BJ (cell line): ENCODE results near the gene SARM1. TPM values are rescaled to one million over a fixed set of nuclear protein-coding genes. Genes with fewer than 3 reads are reported as not detected.
"Not testable (repeated sequence)": the region's sequence is repeated elsewhere in the genome, so short reads cannot be mapped to it uniquely, and the experiment has no call there.

Experiments
- CTCF ChIA-PET: fragments of 350-600 bp; formaldehyde crosslinking; extraction: SDS; loops from one replicate; lab custom pipeline; 2021; ENCODE audit warnings: antibody characterized with exemption, inconsistent platforms; lab: Yijun Ruan, JAX
- POLR2A ChIA-PET: fragments of 300-600 bp; sonication (Branson Sonifier 250); formaldehyde crosslinking; extraction: SDS; loops from one replicate; lab custom pipeline; 2021; ENCODE audit warnings: antibody characterized with exemption; lab: Charles Lee
- DNase-seq: peaks from one replicate; pipeline ENCODE4 v3.0.0-alpha.2; 2011; ENCODE audit warnings: low read depth
- H3K27me3 ChIP-seq: 2 replicates; pipeline ENCODE4 v1.6.0; 2011; ENCODE audit warnings: low read length; ENCODE audit not compliant: control insufficient read depth, insufficient read depth
- H3K36me3 ChIP-seq: 2 replicates; pipeline ENCODE4 v1.5.1; 2011; ENCODE audit warnings: low read length; ENCODE audit not compliant: control insufficient read depth, insufficient read depth
- H3K4me3 ChIP-seq: 2 replicates; pipeline ENCODE4 v1.5.1; 2011; ENCODE audit warnings: low read depth, mild to moderate bottlenecking, control low read depth, low read length
- polyA plus RNA-seq: library from polyadenylated mRNA; depleted of rRNA; stranded (reverse); fragments of >200 nt; gene quantifications from 2 replicates; pipeline ENCODE4 v1.2.3, GENCODE V29; 2011
- TF ChIP-seq, protein P1 (sequence below): IDR thresholded peaks from 2 replicates; pipeline ENCODE4 v1.5.1; 2011; ENCODE audit warnings: low read depth, mild to moderate bottlenecking, control low read depth, inconsistent platforms, low read length, moderate library complexity; ENCODE audit not compliant: insufficient read depth

Gene SARM1
- polyA plus RNA-seq, 1 experiment: 13.4 TPM

DNA sequence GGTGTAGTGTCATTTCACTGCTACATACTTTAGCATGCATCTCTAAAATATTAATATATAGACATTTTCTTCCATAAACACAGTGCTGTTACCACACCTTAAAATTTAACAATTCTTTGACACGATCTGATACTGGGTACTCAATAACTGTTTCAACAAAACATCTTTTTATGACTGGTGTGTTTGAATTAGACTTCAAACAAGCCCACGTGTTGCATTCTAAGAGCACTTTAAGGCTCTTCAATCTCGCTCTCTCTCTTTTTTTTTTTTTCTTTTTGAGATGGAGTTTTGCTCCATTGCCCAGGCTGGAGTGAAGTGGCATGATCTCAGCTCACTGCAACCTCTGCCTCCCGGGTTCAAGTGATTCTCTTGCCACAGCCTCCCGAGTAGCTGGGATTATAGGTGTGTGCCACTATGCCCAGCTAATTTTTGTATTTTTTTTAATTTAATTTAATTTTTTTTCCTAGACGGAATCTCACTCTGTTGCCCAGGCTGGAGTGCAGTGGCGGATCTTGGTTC lies 50.4 kb downstream of the SARM1 start:
- H3K4me3 ChIP-seq: no peak overlapping the region
- CTCF ChIA-PET: interaction anchor here (1.2 kb wide), 1 partner anchor 13 kb away, joined by 3 read pairs; no protein-coding TSS in a partner anchor
- POLR2A ChIA-PET: no interaction called here
- TF ChIP-seq, protein P1, sequence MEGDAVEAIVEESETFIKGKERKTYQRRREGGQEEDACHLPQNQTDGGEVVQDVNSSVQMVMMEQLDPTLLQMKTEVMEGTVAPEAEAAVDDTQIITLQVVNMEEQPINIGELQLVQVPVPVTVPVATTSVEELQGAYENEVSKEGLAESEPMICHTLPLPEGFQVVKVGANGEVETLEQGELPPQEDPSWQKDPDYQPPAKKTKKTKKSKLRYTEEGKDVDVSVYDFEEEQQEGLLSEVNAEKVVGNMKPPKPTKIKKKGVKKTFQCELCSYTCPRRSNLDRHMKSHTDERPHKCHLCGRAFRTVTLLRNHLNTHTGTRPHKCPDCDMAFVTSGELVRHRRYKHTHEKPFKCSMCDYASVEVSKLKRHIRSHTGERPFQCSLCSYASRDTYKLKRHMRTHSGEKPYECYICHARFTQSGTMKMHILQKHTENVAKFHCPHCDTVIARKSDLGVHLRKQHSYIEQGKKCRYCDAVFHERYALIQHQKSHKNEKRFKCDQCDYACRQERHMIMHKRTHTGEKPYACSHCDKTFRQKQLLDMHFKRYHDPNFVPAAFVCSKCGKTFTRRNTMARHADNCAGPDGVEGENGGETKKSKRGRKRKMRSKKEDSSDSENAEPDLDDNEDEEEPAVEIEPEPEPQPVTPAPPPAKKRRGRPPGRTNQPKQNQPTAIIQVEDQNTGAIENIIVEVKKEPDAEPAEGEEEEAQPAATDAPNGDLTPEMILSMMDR: no peak
- DNase-seq: no peak
- H3K36me3 ChIP-seq: no peaks in the 10 kb centered on the region
- peaks cover 3% of the 10 kb centered on the region for H3K27me3 ChIP-seq

DNA sequence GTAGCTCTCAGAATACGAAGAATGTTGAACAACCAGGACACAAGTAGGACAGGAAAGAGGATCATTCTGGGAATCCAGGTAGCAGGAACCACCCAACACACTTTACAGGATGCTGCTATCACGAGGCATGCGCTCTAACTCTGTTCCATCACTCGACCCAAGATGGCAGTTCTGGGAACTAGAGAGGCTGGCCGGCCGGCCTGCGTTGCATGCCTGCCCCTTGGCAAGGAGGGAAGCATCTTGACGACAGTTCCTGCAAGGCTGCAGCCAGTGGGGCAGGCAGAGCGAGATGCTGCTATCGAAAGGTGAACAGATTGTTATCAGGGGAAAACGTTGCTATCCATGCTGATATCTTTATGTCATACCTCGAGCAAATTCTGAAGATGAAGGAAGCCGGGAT lies 53.7 kb downstream of the SARM1 start:
- POLR2A ChIA-PET: no interaction called here
- DNase-seq: no peak
- CTCF ChIA-PET: interaction anchor here (2.6 kb wide), 1 partner anchor 8 kb away, joined by 8 read pairs; no protein-coding TSS in a partner anchor
- Histone ChIP-seq H3K4me3 (no peak overlapping the region), H3K27me3 (peaks cover 3% of the 10 kb centered on the region; the same call in 1 of the 2 replicates), H3K36me3 (no peaks in the 10 kb centered on the region)
- TF ChIP-seq, protein P1: no peak

DNA sequence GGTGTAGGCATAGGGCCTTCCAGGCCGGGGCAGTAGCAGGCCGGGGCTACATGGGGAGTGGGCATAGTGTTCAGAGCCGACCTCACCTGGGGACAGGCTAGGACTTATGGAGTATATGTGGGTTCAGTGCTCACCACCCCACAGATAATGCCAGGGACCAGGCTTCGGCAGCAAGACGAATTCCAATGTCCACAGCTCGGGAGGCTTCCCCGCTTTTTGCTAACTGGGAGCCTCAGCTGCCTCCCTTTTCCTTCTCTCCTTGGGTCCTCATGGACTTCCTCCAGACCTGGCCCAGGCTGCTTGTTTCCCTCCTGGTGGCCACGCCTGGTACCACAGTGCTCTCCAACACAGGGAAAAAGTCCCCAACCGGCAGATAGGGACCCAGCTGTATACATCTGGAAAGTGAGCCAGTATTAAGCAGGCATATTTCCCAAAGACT lies 54.6 kb downstream of the SARM1 start:
- Histone ChIP-seq H3K27me3 (peaks cover 3% of the 10 kb centered on the region; the same call in 1 of the 2 replicates), H3K36me3 (no peaks in the 10 kb centered on the region), H3K4me3 (no peak overlapping the region)
- no peak for DNase-seq
- ChIA-PET POLR2A (no interaction called here), CTCF (interaction anchor here (1.1 to 2.6 kb wide), 2 partner anchors 9 to 20 kb away, joined by 3 to 8 read pairs; no protein-coding TSS in a partner anchor)
- TF ChIP-seq, protein P1: peak; percentile 36; the same call in 1 of the 2 replicates

DNA sequence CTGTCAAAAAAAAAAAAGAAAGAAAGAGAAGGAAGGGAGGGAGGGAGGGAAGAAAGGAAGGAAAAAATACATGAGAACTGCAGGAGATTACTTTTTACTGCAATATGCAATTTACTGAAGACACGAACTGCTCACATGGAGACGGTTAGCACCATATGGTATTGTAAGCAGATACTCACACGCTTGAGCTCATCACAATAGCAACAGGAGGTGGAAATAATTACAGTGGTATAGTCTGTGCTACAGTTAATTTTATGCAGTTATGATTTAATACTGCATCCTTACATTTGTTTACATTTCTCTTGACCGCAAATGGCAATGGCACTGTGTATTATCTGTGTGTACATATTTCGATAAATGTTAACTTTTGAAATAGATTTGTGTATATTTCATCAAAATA lies 55.9 kb downstream of the SARM1 start:
- TF ChIP-seq, protein P1: no peak
- H3K36me3 ChIP-seq: no peaks in the 10 kb centered on the region
- DNase-seq: no peak
- ChIA-PET POLR2A (no interaction called here), CTCF (interaction anchor here (0.6 kb wide), 1 partner anchor 11 kb away, joined by 4 read pairs; no protein-coding TSS in a partner anchor)
- H3K4me3 ChIP-seq: no peak overlapping the region
- H3K27me3 ChIP-seq: peaks cover 3% of the 10 kb centered on the region

DNA sequence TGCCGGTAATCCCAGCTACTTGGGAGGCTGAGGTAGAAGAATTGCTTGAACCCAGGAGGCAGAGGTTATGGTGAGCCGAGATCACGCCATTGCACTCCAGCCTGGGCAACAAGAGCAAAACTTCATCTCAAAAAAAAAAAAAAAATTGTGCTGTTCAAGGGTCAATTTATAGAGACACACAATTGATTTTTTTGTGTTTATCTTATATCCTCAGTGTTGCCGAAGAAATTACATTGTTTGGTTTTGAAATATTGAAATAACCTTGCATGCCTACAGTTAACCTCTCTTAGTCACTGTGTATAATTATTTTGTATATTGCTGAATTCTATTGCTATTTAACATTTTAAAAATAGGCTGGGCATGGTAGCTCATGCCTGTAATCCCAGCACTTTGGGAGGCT lies 56.5 kb downstream of the SARM1 start:
- H3K36me3 ChIP-seq, POLR2A ChIA-PET, H3K4me3 ChIP-seq, DNase-seq, H3K27me3 ChIP-seq: not testable (repeated sequence)
- CTCF ChIA-PET: interaction anchor here (0.6 kb wide), 1 partner anchor 11 kb away, joined by 4 read pairs; no protein-coding TSS in a partner anchor
